CD14-positive monocyte (primary cell): ENCODE results near the gene GTF2F1. TPM values are rescaled to one million over a fixed set of nuclear protein-coding genes. Genes with fewer than 3 reads are reported as not detected.

Experiments
- DNase-seq, 3 donors: peaks; one replicate each; pipeline ENCODE4 v3.0.0-alpha.2; 2011 to 2022
- H2AFZ ChIP-seq: 2 replicates; pipeline ENCODE4 v1.6.0; 2012; ENCODE audit warnings: mild to moderate bottlenecking, low read depth, low read length, inconsistent platforms; ENCODE audit not compliant: insufficient read depth, poor library complexity, severe bottlenecking
- H3K27ac ChIP-seq, 2 donors: 1 replicate in 1 of 2; 2 replicates in 1 of 2; pipeline ENCODE4 v1.5.1; 2012 to 2013; ENCODE audit warnings: low read length in 2 of 2, control low read depth in 1 of 2, inconsistent platforms in 1 of 2, low read depth in 1 of 2, mild to moderate bottlenecking in 1 of 2
- H3K27me3 ChIP-seq, 2 donors: one replicate each; pipeline versions ENCODE4 v1.6.0 to v1.6.1; 2011 to 2013; ENCODE audit warnings: low read length in 2 of 2; ENCODE audit not compliant: control insufficient read depth in 2 of 2, insufficient read depth in 2 of 2
- H3K36me3 ChIP-seq, 2 donors: replicated peaks in 1 of 2; 1 replicate in 1 of 2; 2 replicates in 1 of 2; pipeline versions ENCODE4 v1.5.1 to v1.6.1; 2012 to 2013; ENCODE audit warnings: low read length in 2 of 2, control low read depth in 1 of 2, inconsistent platforms in 1 of 2, mild to moderate bottlenecking in 1 of 2; ENCODE audit not compliant: insufficient read depth in 2 of 2, control insufficient read depth in 1 of 2
- H3K4me1 ChIP-seq, 2 donors: 1 replicate in 1 of 2; 2 replicates in 1 of 2; pipeline versions ENCODE4 v1.5.1 to v1.6.1; 2012 to 2013; ENCODE audit warnings: low read length in 2 of 2, control low read depth in 1 of 2, inconsistent platforms in 1 of 2, mild to moderate bottlenecking in 1 of 2, moderate library complexity in 1 of 2; ENCODE audit not compliant: insufficient read depth in 2 of 2, control insufficient read depth in 1 of 2
- H3K4me2 ChIP-seq: replicated peaks from 2 replicates; pipeline ENCODE3; 2012; ENCODE audit warnings: low read length, moderate library complexity, mild to moderate bottlenecking; ENCODE audit not compliant: poor library complexity, severe bottlenecking; ENCODE audit errors: extremely low read depth
- H3K4me3 ChIP-seq, 3 experiments: fragments of 200-600 bp in 1 of 3; sonication (generic) in 1 of 3; replicated peaks in 1 of 3; 1 replicate in 2 of 3; 2 replicates in 1 of 3; pipeline ENCODE4 v1.5.1; 2011 to 2013; ENCODE audit warnings: low read length in 3 of 3, mild to moderate bottlenecking in 3 of 3, control low read depth in 2 of 3, low read depth in 2 of 3, inconsistent platforms in 1 of 3, moderate library complexity in 1 of 3
- H3K79me2 ChIP-seq: 2 replicates; pipeline ENCODE4 v1.6.0; 2012; ENCODE audit warnings: mild to moderate bottlenecking, control low read depth, inconsistent platforms, low read length, moderate library complexity; ENCODE audit not compliant: insufficient read depth
- H3K9ac ChIP-seq: 2 replicates; pipeline ENCODE4 v1.6.0; 2017; ENCODE audit warnings: low read length, mild to moderate bottlenecking; ENCODE audit not compliant: insufficient read depth, poor library complexity, severe bottlenecking
- H3K9me3 ChIP-seq, 2 donors: replicated peaks in 1 of 2; 1 replicate in 1 of 2; 2 replicates in 1 of 2; pipeline versions ENCODE4 v1.5.1 to v1.6.1; 2012 to 2013; ENCODE audit warnings: low read length in 2 of 2, control low read depth in 1 of 2; ENCODE audit not compliant: control insufficient read depth in 1 of 2, insufficient read depth in 1 of 2
- H4K20me1 ChIP-seq: 2 replicates; pipeline ENCODE4 v1.6.0; 2012; ENCODE audit warnings: mild to moderate bottlenecking, low read length, control low read depth, moderate library complexity; ENCODE audit not compliant: insufficient read depth
- H3K27ac Mint-ChIP-seq, 7 donors: one replicate each; pipeline ENCODE4 v1.8.0; 2020; ENCODE audit warnings: mild to moderate bottlenecking in 7 of 7, mixed read lengths in 7 of 7, moderate library complexity in 6 of 7, inconsistent platforms in 2 of 7
- H3K27me3 Mint-ChIP-seq, 3 donors: one replicate each; pipeline ENCODE4 v1.8.0; 2021 to 2022; ENCODE audit warnings: low read depth in 3 of 3, mild to moderate bottlenecking in 3 of 3, mixed read lengths in 3 of 3, moderate library complexity in 3 of 3, inconsistent platforms in 1 of 3
- H3K36me3 Mint-ChIP-seq, 2 donors: one replicate each; pipeline ENCODE4 v1.8.0; 2020; ENCODE audit warnings: mixed read lengths in 2 of 2, inconsistent platforms in 1 of 2, mild to moderate bottlenecking in 1 of 2
- H3K4me1 Mint-ChIP-seq: one replicate; pipeline ENCODE4 v1.8.0; 2020; ENCODE audit warnings: mild to moderate bottlenecking, mixed read lengths
- H3K4me3 Mint-ChIP-seq, 2 donors: one replicate each; pipeline ENCODE4 v1.8.0; 2020; ENCODE audit warnings: mild to moderate bottlenecking in 2 of 2, mixed read lengths in 2 of 2, moderate library complexity in 1 of 2
- H3K9me3 Mint-ChIP-seq, 7 donors: one replicate each; pipeline ENCODE4 v1.8.0; 2020 to 2022; ENCODE audit warnings: mixed read lengths in 7 of 7, mild to moderate bottlenecking in 6 of 7, moderate library complexity in 6 of 7, inconsistent platforms in 2 of 7
- CTCF ChIP-seq: fragments of 200-600 bp; IDR thresholded peaks from one replicate; pipeline ENCODE4 v1.8.0; 2022; ENCODE audit warnings: antibody characterized with exemption, mild to moderate bottlenecking
- WGBS: methylation state at CpG from one replicate; pipeline ENCODE4 v1.1.5; 2013; ENCODE audit warnings: missing lambda C conversion rate; ENCODE audit not compliant: insufficient coverage; 5-methylcytosine and 5-hydroxymethylcytosine counted together
- intact Hi-C, 2 donors: fragments of 100-400 bp; cut with micrococcal nuclease; formaldehyde crosslinking; loops; one replicate each; pipeline versions ENCODE4 v1.15.0 to v1.15.1; 2023
- polyA plus RNA-seq, 3 donors: library from polyadenylated mRNA; depleted of rRNA in 1 of 3; unstranded in 2 of 3; stranded (reverse) in 1 of 3; fragments of 300-500 nt in 2 of 3; fragments of >200 nt in 1 of 3; fragmentation: Illumina TruSeq in 2 of 3; gene quantifications; 1 replicate in 2 of 3; 2 replicates in 1 of 3; pipeline ENCODE4 v1.2.3, GENCODE V29; 2012 to 2021

Gene GTF2F1
- polyA plus RNA-seq, 3 donors: 9.4 to 46.4 (median 13.2) TPM

DNA sequence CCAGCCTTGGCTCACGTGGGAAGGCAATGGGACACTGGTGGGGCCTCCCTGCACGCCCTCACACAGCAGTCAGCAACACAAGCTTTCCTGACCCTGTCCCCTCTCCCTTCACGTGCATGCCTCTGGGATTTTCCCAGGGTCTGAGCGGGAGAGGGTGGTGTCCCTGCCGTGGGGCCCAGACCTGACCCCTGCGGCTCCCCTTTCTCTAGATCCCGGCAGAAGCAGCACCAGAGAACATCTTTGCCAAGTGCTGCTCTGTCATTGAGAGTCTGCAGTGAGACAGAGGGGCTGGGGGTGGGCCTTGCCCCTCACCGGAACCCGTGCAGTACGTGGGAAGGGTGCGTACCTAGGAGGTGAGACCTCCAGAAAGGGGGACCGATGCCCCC, 19.1 kb upstream of the GTF2F1 start:
- Mint-ChIP-seq H3K27me3 (peaks cover 0 to 2% (median 1%) of the 10 kb centered on the region in 3 donors), H3K4me1 (no peaks in the 10 kb centered on the region), H3K27ac (no peak overlapping the region), H3K9me3 (peaks cover 0 to 3% (median 0%) of the 10 kb centered on the region in 7 donors), H3K36me3 (peaks cover 34 to 40% of the 10 kb centered on the region in 2 donors), H3K4me3 (no peak overlapping the region)
- no peaks in the 10 kb centered on the region for H3K79me2 ChIP-seq
- no peaks in the 10 kb centered on the region for H3K4me1 ChIP-seq
- H3K9me3 ChIP-seq: no peaks in the 10 kb centered on the region
- no peak overlapping the region for H2AFZ ChIP-seq
- DNase-seq: no peak
- peaks cover 32 to 36% of the 10 kb centered on the region in 2 donors for H3K36me3 ChIP-seq
- no peak overlapping the region for H3K27ac ChIP-seq
- H3K4me2 ChIP-seq: no peak overlapping the region
- intact Hi-C loops: no loop called here
- no peak overlapping the region for H3K9ac ChIP-seq
- H3K27me3 ChIP-seq: no peaks in the 10 kb centered on the region
- H4K20me1 ChIP-seq: no peaks in the 10 kb centered on the region
- TF ChIP-seq CTCF: no peak
- no peak overlapping the region for H3K4me3 ChIP-seq
- WGBS: 90% methylated on average over 12 of the region's 12 CpGs

- H3K79me2 ChIP-seq: no peaks in the 10 kb centered on the region
- peaks cover 0 to 2% (median 1%) of the 10 kb centered on the region in 3 donors for H3K27me3 Mint-ChIP-seq
- no peak overlapping the region for H3K9ac ChIP-seq
- TF ChIP-seq CTCF: no peak
- H3K4me1 Mint-ChIP-seq: peaks cover 5% of the 10 kb centered on the region
- intact Hi-C loops: no loop called here
- H2AFZ ChIP-seq: no peak overlapping the region
- H3K27ac ChIP-seq: no peak overlapping the region
- no peak overlapping the region for H3K4me3 ChIP-seq
- peaks cover 0 to 3% of the 10 kb centered on the region in 2 donors for H3K4me1 ChIP-seq
- H3K27me3 ChIP-seq: no peaks in the 10 kb centered on the region
- no peaks in the 10 kb centered on the region for H4K20me1 ChIP-seq
- no peak overlapping the region for H3K4me2 ChIP-seq
- 100% methylated on average over 5 of the region's 6 CpGs for WGBS
- no peak overlapping the region for H3K4me3 Mint-ChIP-seq
- no peak for DNase-seq
- no peak overlapping the region for H3K27ac Mint-ChIP-seq
- H3K9me3 ChIP-seq: no peaks in the 10 kb centered on the region
- peaks cover 0 to 3% (median 0%) of the 10 kb centered on the region in 7 donors for H3K9me3 Mint-ChIP-seq
- peaks cover 12 to 13% of the 10 kb centered on the region in 2 donors for H3K36me3 Mint-ChIP-seq
- H3K36me3 ChIP-seq: peaks cover 5 to 9% of the 10 kb centered on the region in 2 donors
Measured at GRCh38 chr19:6409346-6409745, 16.4 kb upstream of the GTF2F1 start.
